Natural killer cell (primary cell): ENCODE measurements around the gene PPP1R14B. TPM values are rescaled to one million over a fixed set of nuclear protein-coding genes. Genes with fewer than 3 reads are reported as not detected.
A peak's percentile ranks its signal among the peaks of the same experiment; 100 is the strongest.

Experiments
- ATAC-seq, 3 donors: fragments of 150-1000 bp in 2 of 3; fragments of 200-7000 bp in 1 of 3; cut with Tn5 transposase; 1 replicate in 1 of 3; 2 replicates in 2 of 3; pipeline ENCODE4 v1.10.0; 2021; ENCODE audit warnings: mild to moderate bottlenecking in 2 of 3, moderate library complexity in 2 of 3
- DNase-seq, 2 donors: peaks; one replicate each; pipeline versions ENCODE4 v3.0.0 to v3.0.0-alpha.2; 2013 to 2021; ENCODE audit warnings: mixed read lengths in 1 of 2
- H3K27ac ChIP-seq: one replicate; pipeline ENCODE4 v1.5.1; 2013; ENCODE audit warnings: mild to moderate bottlenecking, low read length
- H3K27me3 ChIP-seq: one replicate; pipeline ENCODE4 v1.6.1; 2013; ENCODE audit warnings: low read length; ENCODE audit not compliant: control insufficient read depth, insufficient read depth
- H3K36me3 ChIP-seq: one replicate; pipeline ENCODE4 v1.6.1; 2013; ENCODE audit warnings: low read length; ENCODE audit not compliant: control insufficient read depth, insufficient read depth
- H3K4me1 ChIP-seq: one replicate; pipeline ENCODE4 v1.6.1; 2013; ENCODE audit warnings: low read length; ENCODE audit not compliant: control insufficient read depth, insufficient read depth
- H3K4me3 ChIP-seq: one replicate; pipeline ENCODE4 v1.5.1; 2013; ENCODE audit warnings: low read length
- H3K9me3 ChIP-seq: one replicate; pipeline ENCODE4 v1.6.1; 2013; ENCODE audit warnings: low read length; ENCODE audit not compliant: control insufficient read depth, insufficient read depth
- H3K27ac Mint-ChIP-seq, 2 donors: one replicate each; pipeline ENCODE4 v1.8.0; 2022; ENCODE audit warnings: mild to moderate bottlenecking in 2 of 2, mixed read lengths in 2 of 2, moderate library complexity in 1 of 2
- H3K27me3 Mint-ChIP-seq, 2 donors: one replicate each; pipeline ENCODE4 v1.8.0; 2022; ENCODE audit warnings: low read depth in 2 of 2, mixed read lengths in 2 of 2
- H3K36me3 Mint-ChIP-seq: one replicate; pipeline ENCODE4 v1.8.0; 2022; ENCODE audit warnings: mixed read lengths
- H3K4me1 Mint-ChIP-seq, 2 donors: one replicate each; pipeline ENCODE4 v1.8.0; 2022; ENCODE audit warnings: mixed read lengths in 2 of 2
- H3K4me3 Mint-ChIP-seq: one replicate; pipeline ENCODE4 v1.8.0; 2022; ENCODE audit warnings: mild to moderate bottlenecking, moderate library complexity, mixed read lengths
- H3K9me3 Mint-ChIP-seq, 2 donors: one replicate each; pipeline ENCODE4 v1.8.0; 2022; ENCODE audit warnings: mixed read lengths in 2 of 2
- CTCF ChIP-seq: fragments of 200-600 bp; IDR thresholded peaks from one replicate; pipeline ENCODE4 v1.8.0; 2022; ENCODE audit warnings: antibody characterized with exemption
- WGBS: methylation state at CpG from one replicate; pipeline ENCODE4 v1.1.7; 2013; ENCODE audit warnings: missing lambda C conversion rate; ENCODE audit not compliant: insufficient coverage; 5-methylcytosine and 5-hydroxymethylcytosine counted together
- intact Hi-C: fragments of 100-400 bp; cut with micrococcal nuclease; formaldehyde crosslinking; loops from one replicate; pipeline ENCODE4 v1.14.2; 2022
- total RNA-seq, 4 donors: library from RNA; stranded (reverse); fragments of 120-200 nt in 1 of 4; gene quantifications; one replicate each; pipeline versions ENCODE4 v1.2.3 to v1.2.4, GENCODE V29; 2013 to 2022

PPP1R14B gene
- total RNA-seq, 3 donors from 2014 or later (not counting 1 experiment from before 2014, with no cell fraction given), result 16.9 to 21.3 (median 21.0) TPM

GRCh38 chr11:64251016-64251752 is 4.4 kb upstream of the PPP1R14B start, which contains the start of gene PLCB3:
Gene PLCB3, plus strand, starts transcription at chr11:64251530. Its CDS starts 120 bp downstream, at chr11:64251650.
- Histone ChIP-seq H3K27me3 (no peaks in the 10 kb centered on the region), H3K27ac (no peak within 1 kb of the TSS), H3K4me3 (peak within 1 kb of the TSS; percentile 58), H3K4me1 (peaks cover 41% of the 10 kb centered on the region), H3K9me3 (no peaks in the 10 kb centered on the region), H3K36me3 (no peaks in the 10 kb centered on the region)
- Mint-ChIP-seq H3K27ac (peak within 1 kb of the TSS in 1 of 2 donors; percentile 86), H3K9me3 (no peaks in the 10 kb centered on the region), H3K4me1 (peaks cover 14 to 30% of the 10 kb centered on the region in 2 donors), H3K27me3 (no peaks in the 10 kb centered on the region), H3K36me3 (no peaks in the 10 kb centered on the region), H3K4me3 (peak within 1 kb of the TSS; percentile 86)
- peak; percentile 67 to 77 for DNase-seq
- ATAC-seq, result peak; percentile 72 to 86 (median 79)
- under 1% methylated on average over 75 of the region's 75 CpGs for WGBS
- TF ChIP-seq CTCF, result peak; percentile 78
- intact Hi-C loops, result loop anchor here (1.0 to 2.0 kb wide), 2 partner anchors 18 to 50 kb away; no protein-coding TSS in a partner anchor

GRCh38 chr11:64250415-64251015 is 3.8 kb upstream of the PPP1R14B start:
- peaks cover 14 to 36% of the 10 kb centered on the region in 2 donors for H3K4me1 Mint-ChIP-seq
- DNase-seq (no peak), ATAC-seq (no peak)
- Histone ChIP-seq H3K27me3 (no peaks in the 10 kb centered on the region), H3K9me3 (no peaks in the 10 kb centered on the region), H3K27ac (no peak overlapping the region), H3K36me3 (no peaks in the 10 kb centered on the region), H3K4me1 (peaks cover 47% of the 10 kb centered on the region), H3K4me3 (peak overlapping the region; percentile 41)
- H3K27ac Mint-ChIP-seq, result peak overlapping the region in 1 of 2 donors; percentile 18
- WGBS, result 27% methylated on average over 13 of the region's 13 CpGs
- no peaks in the 10 kb centered on the region for H3K9me3 Mint-ChIP-seq
- intact Hi-C loops, result loop anchor here (1.0 to 2.0 kb wide), 2 partner anchors 18 to 51 kb away; no protein-coding TSS in a partner anchor
- H3K27me3 Mint-ChIP-seq, result no peaks in the 10 kb centered on the region
- H3K36me3 Mint-ChIP-seq, result no peaks in the 10 kb centered on the region
- H3K4me3 Mint-ChIP-seq, result peak overlapping the region; percentile 77
- TF ChIP-seq CTCF, result no peak

GRCh38 chr11:64249563-64250414 is 3.0 kb upstream of the PPP1R14B start:
- no peaks in the 10 kb centered on the region for H3K27me3 ChIP-seq
- Mint-ChIP-seq H3K9me3 (no peaks in the 10 kb centered on the region), H3K4me3 (peak overlapping the region; percentile 40), H3K4me1 (peaks cover 14 to 41% of the 10 kb centered on the region in 2 donors), H3K27ac (no peak overlapping the region), H3K27me3 (no peaks in the 10 kb centered on the region), H3K36me3 (no peaks in the 10 kb centered on the region)
- TF ChIP-seq CTCF, result no peak
- no peak overlapping the region for H3K27ac ChIP-seq
- H3K4me1 ChIP-seq, result peaks cover 54% of the 10 kb centered on the region
- DNase-seq, result no peak
- WGBS, result 83% methylated on average over 6 of the region's 8 CpGs
- intact Hi-C loops, result loop anchor here (2.0 kb wide), 1 partner anchor 19 kb away; no protein-coding TSS in a partner anchor
- no peak for ATAC-seq
- H3K36me3 ChIP-seq, result no peaks in the 10 kb centered on the region
- no peaks in the 10 kb centered on the region for H3K9me3 ChIP-seq
- H3K4me3 ChIP-seq, result no peak overlapping the region
